IMR-90 (cell line): ENCODE measurements around the gene MNAT1. TPM values are rescaled to one million over a fixed set of nuclear protein-coding genes. Genes with fewer than 3 reads are reported as not detected.

Experiments
- ATAC-seq: fragments of 200-7000 bp; cut with Tn5 transposase; 2 replicates; pipeline ENCODE4 v1.9.1; 2020; ENCODE audit warnings: low read depth, mild to moderate bottlenecking, moderate library complexity
- BruUV-seq: library from RNA; stranded (reverse); fragments of 400-500 nt; replicated peaks from 2 replicates; lab custom pipeline; 2021; lab: Mats Ljungman, UMichigan
- CTCF ChIA-PET: fragments of 300-600 bp; formaldehyde crosslinking; extraction: SDS; loops from one replicate; lab custom pipeline; 2021; ENCODE audit warnings: antibody characterized with exemption; lab: Yijun Ruan, JAX
- POLR2A ChIA-PET: fragments of 300-600 bp; sonication (Branson Sonifier 250); formaldehyde crosslinking; loops from one replicate; lab custom pipeline; 2022; ENCODE audit warnings: antibody characterized with exemption; ENCODE audit not compliant: unreplicated experiment; lab: Charles Lee
- DNase-seq: peaks from one replicate; pipeline ENCODE4 v3.0.0; 2013
- H2AFZ ChIP-seq: replicated peaks from 2 replicates; pipeline ENCODE3; 2013; ENCODE audit warnings: low read length, mild to moderate bottlenecking; ENCODE audit not compliant: poor library complexity
- H2AK5ac ChIP-seq: 2 replicates; pipeline ENCODE4 v1.6.1; 2013; ENCODE audit warnings: low read depth, low read length, inconsistent platforms
- H2AK9ac ChIP-seq: replicated peaks from 2 replicates; pipeline ENCODE3; 2013; ENCODE audit warnings: mild to moderate bottlenecking, low read depth, low read length, moderate library complexity; ENCODE audit not compliant: poor library complexity
- H2BK120ac ChIP-seq: 2 replicates; pipeline ENCODE4 v1.6.1; 2013; ENCODE audit warnings: low read depth, low read length, inconsistent platforms
- H2BK15ac ChIP-seq: 3 replicates; pipeline ENCODE4 v1.6.1; 2013; ENCODE audit warnings: low read depth, low read length, inconsistent platforms
- H2BK20ac ChIP-seq: 2 replicates; pipeline ENCODE4 v1.6.1; 2013; ENCODE audit warnings: low read depth, mild to moderate bottlenecking, inconsistent platforms, low read length, moderate library complexity
- H2BK5ac ChIP-seq: 2 replicates; pipeline ENCODE4 v1.6.1; 2013; ENCODE audit warnings: mild to moderate bottlenecking, low read depth, low read length, inconsistent platforms; ENCODE audit not compliant: poor library complexity, severe bottlenecking
- H3K14ac ChIP-seq: replicated peaks from 2 replicates; pipeline ENCODE4 v1.6.1; 2013; ENCODE audit warnings: low read depth, low read length, inconsistent platforms
- H3K18ac ChIP-seq: 2 replicates; pipeline ENCODE4 v1.6.1; 2013; ENCODE audit warnings: low read depth, low read length, control low read depth
- H3K23ac ChIP-seq: 2 replicates; pipeline ENCODE4 v1.6.1; 2013; ENCODE audit warnings: low read depth, low read length, inconsistent platforms
- H3K27ac ChIP-seq: 2 replicates; pipeline ENCODE4 v1.5.1; 2013; ENCODE audit warnings: mild to moderate bottlenecking, control low read depth, low read length; ENCODE audit not compliant: insufficient read depth
- H3K27me3 ChIP-seq: 2 replicates; pipeline ENCODE4 v1.6.1; 2013; ENCODE audit warnings: low read length; ENCODE audit not compliant: control insufficient read depth, insufficient read depth
- H3K36me3 ChIP-seq: 2 replicates; pipeline ENCODE4 v1.6.1; 2013; ENCODE audit warnings: low read length, mixed read lengths; ENCODE audit not compliant: control insufficient read depth, insufficient read depth
- H3K4ac ChIP-seq: 2 replicates; pipeline ENCODE4 v1.6.1; 2013; ENCODE audit warnings: low read depth, low read length, inconsistent platforms
- H3K4me1 ChIP-seq: 2 replicates; pipeline ENCODE4 v1.6.1; 2013; ENCODE audit warnings: low read length, mixed read lengths; ENCODE audit not compliant: control insufficient read depth, insufficient read depth
- H3K4me2 ChIP-seq: 2 replicates; pipeline ENCODE4 v1.6.1; 2013; ENCODE audit warnings: low read depth, mild to moderate bottlenecking, control low read depth, low read length, moderate library complexity
- H3K4me3 ChIP-seq: 2 replicates; pipeline ENCODE4 v1.5.1; 2013; ENCODE audit warnings: low read depth, mild to moderate bottlenecking, control low read depth, low read length, moderate library complexity; ENCODE audit not compliant: insufficient read depth
- H3K56ac ChIP-seq: 2 replicates; pipeline ENCODE4 v1.6.1; 2013; ENCODE audit warnings: low read length, inconsistent platforms; ENCODE audit not compliant: insufficient read depth; ENCODE audit errors: extremely low read depth
- H3K79me1 ChIP-seq, 2 experiments: 2 replicates each; pipeline ENCODE4 v1.6.1; 2013; ENCODE audit warnings: low read length in 2 of 2, inconsistent platforms in 1 of 2, low read depth in 1 of 2
- H3K9ac ChIP-seq: 2 replicates; pipeline ENCODE4 v1.6.1; 2013; ENCODE audit warnings: low read depth, low read length, control low read depth
- H3K9me1 ChIP-seq: 2 replicates; pipeline ENCODE4 v1.6.1; 2013; ENCODE audit warnings: low read length, inconsistent platforms; ENCODE audit not compliant: insufficient read depth
- H3K9me3 ChIP-seq: 2 replicates; pipeline ENCODE4 v1.6.1; 2013; ENCODE audit warnings: low read length; ENCODE audit not compliant: control insufficient read depth, insufficient read depth
- H4K20me1 ChIP-seq: 2 replicates; pipeline ENCODE4 v1.6.1; 2013; ENCODE audit warnings: low read length, inconsistent platforms; ENCODE audit not compliant: insufficient read depth
- H4K5ac ChIP-seq: 2 replicates; pipeline ENCODE4 v1.6.1; 2013; ENCODE audit warnings: mild to moderate bottlenecking, low read depth, low read length, control low read depth
- H4K8ac ChIP-seq, 2 experiments: 2 replicates each; pipeline ENCODE4 v1.6.1; 2013; ENCODE audit warnings: low read depth in 2 of 2, low read length in 2 of 2, control low read depth in 1 of 2, inconsistent platforms in 1 of 2
- H4K91ac ChIP-seq: 2 replicates; pipeline ENCODE4 v1.6.1; 2013; ENCODE audit warnings: low read depth, low read length, inconsistent platforms; ENCODE audit not compliant: insufficient read depth
- BHLHE40 ChIP-seq: fragments of 150-350 bp; IDR thresholded peaks from 2 replicates; pipeline ENCODE4 v1.6.1; 2016; ENCODE audit warnings: mild to moderate bottlenecking, low read depth, low read length
- CHD1 ChIP-seq: IDR thresholded peaks from 2 replicates; pipeline ENCODE4 v1.6.1; 2012; ENCODE audit warnings: low read depth, low read length, improper control_type of control experiment
- FOS ChIP-seq: fragments of 150-350 bp; IDR thresholded peaks from 2 replicates; pipeline ENCODE4 v1.6.1; 2016; ENCODE audit warnings: low read depth, low read length
- MAFK ChIP-seq: IDR thresholded peaks from 2 replicates; pipeline ENCODE4 v1.6.1; 2012; ENCODE audit warnings: low read depth, low read length, improper control_type of control experiment
- MAZ ChIP-seq: IDR thresholded peaks from 2 replicates; pipeline ENCODE4 v1.6.1; 2012; ENCODE audit warnings: low read depth, mild to moderate bottlenecking, low read length, improper control_type of control experiment, moderate library complexity, borderline replicate concordance
- MXI1 ChIP-seq: IDR thresholded peaks from 2 replicates; pipeline ENCODE4 v1.6.1; 2012; ENCODE audit warnings: low read depth, mild to moderate bottlenecking, low read length, moderate library complexity, borderline replicate concordance
- NFE2L2 ChIP-seq: fragments of 150-350 bp; IDR thresholded peaks from 2 replicates; pipeline ENCODE4 v1.6.1; 2016; ENCODE audit warnings: low read depth, mild to moderate bottlenecking, low read length
- POLR2A ChIP-seq: IDR thresholded peaks from 2 replicates; pipeline ENCODE4 v1.6.1; 2012; ENCODE audit warnings: mild to moderate bottlenecking, low read depth, low read length
- RAD21 ChIP-seq: IDR thresholded peaks from 2 replicates; pipeline ENCODE4 v1.6.1; 2012; ENCODE audit warnings: low read length, improper control_type of control experiment
- RFX5 ChIP-seq: IDR thresholded peaks from 2 replicates; pipeline ENCODE4 v1.8.0; 2012; ENCODE audit warnings: low read depth, mild to moderate bottlenecking, low read length, moderate library complexity
- WGBS, 2 experiments: methylation state at CpG; one replicate each; pipeline versions ENCODE4 v1.1.5 to v1.1.7; 2013; ENCODE audit warnings: missing lambda C conversion rate in 2 of 2; ENCODE audit not compliant: insufficient read length in 1 of 2; ENCODE audit errors: extremely low coverage in 2 of 2; 5-methylcytosine and 5-hydroxymethylcytosine counted together
- dilution Hi-C: fragments of 300-500 bp; cut with HindIII; formaldehyde crosslinking; loops from one replicate; pipeline ENCODE4 v1.14.3; 2018; ENCODE audit warnings: low sequenced_read_pairs; ENCODE audit not compliant: unreplicated experiment
- in situ Hi-C: fragments of 300-500 bp; cut with MboI; formaldehyde crosslinking; loops from 3 replicates; pipeline ENCODE4 v1.14.3; 2019; ENCODE audit warnings: low sequenced_read_pairs, inconsistent platforms, mixed read lengths
- intact Hi-C: fragments of 100-400 bp; cut with micrococcal nuclease; formaldehyde crosslinking; loops from 2 replicates; pipeline ENCODE4 v1.10.0; 2022
- polyA plus RNA-seq, 3 experiments: library from polyadenylated mRNA; depleted of rRNA; stranded (reverse); fragments of >200 nt; gene quantifications; 2 replicates each; pipeline ENCODE4 v1.2.3, GENCODE V29; 2012; ENCODE audit warnings: low replicate concordance in 1 of 3
- total RNA-seq: library from RNA; depleted of rRNA; stranded (reverse); fragments of >200 nt; gene quantifications from 2 replicates; pipeline ENCODE4 v1.2.3, GENCODE V29; 2012
- TF ChIP-seq, protein P1 (sequence below): fragments of 150-350 bp; IDR thresholded peaks from 2 replicates; pipeline ENCODE4 v1.6.1; 2017; ENCODE audit warnings: mild to moderate bottlenecking, antibody characterized with exemption, low read length, low read depth
- TF ChIP-seq, protein P2 (sequence below): fragments of 150-350 bp; IDR thresholded peaks from 2 replicates; pipeline ENCODE4 v1.6.1; 2016; ENCODE audit warnings: low read depth, mild to moderate bottlenecking, low read length, moderate library complexity, borderline replicate concordance

MNAT1 gene
- total and polyA plus RNA-seq, 2 of the 4 experiments (the other 2 are of a cell fraction) = 48.2 to 53.0 TPM

DNA sequence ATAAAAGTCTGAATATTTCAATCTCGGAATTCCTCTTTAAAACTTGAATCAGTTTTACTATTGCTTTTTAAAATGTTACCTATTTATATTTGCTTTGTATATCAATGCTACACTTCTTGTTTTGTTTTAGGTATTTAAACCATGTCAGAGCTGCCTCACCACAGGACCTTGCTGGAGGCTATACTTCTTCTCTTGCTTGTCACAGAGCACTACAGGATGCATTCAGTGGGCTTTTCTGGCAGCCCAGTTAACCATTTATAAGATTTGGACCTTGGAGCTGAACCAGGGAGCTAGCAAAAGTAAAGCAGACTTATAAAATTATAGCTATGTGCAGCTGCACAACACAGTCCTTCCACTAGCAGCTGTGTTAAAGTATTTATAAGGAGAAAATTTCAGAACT, 233.5 kb downstream of the MNAT1 start:
- peaks cover 3 to 17% of the 10 kb centered on the region in 2 experiments; a peak in 3 of 4 replicates for H3K79me1 ChIP-seq
- no peak overlapping the region for H3K18ac ChIP-seq
- peaks cover 10% of the 10 kb centered on the region for H3K4me1 ChIP-seq
- no peaks in the 10 kb centered on the region; the same call in 1 of the 2 replicates for H4K20me1 ChIP-seq
- H2AK5ac ChIP-seq = no peak overlapping the region
- no CpG with 5 or more reads among the region's 1 CpG for WGBS, 2 experiments
- intact Hi-C loops = no loop called here
- H3K9me3 ChIP-seq = no peaks in the 10 kb centered on the region
- no peaks in the 10 kb centered on the region for H3K9me1 ChIP-seq
- no peak overlapping the region for H2BK20ac ChIP-seq
- no peak overlapping the region for H3K14ac ChIP-seq
- H4K91ac ChIP-seq = no peak overlapping the region
- no peak for ATAC-seq
- no peak overlapping the region for H3K56ac ChIP-seq
- H2AFZ ChIP-seq = no peak overlapping the region
- no peak overlapping the region for H3K23ac ChIP-seq
- no peak overlapping the region for H2AK9ac ChIP-seq
- H3K27ac ChIP-seq = no peak overlapping the region
- no peak overlapping the region for H3K4ac ChIP-seq
- no peak overlapping the region for H2BK15ac ChIP-seq
- no peak overlapping the region for H2BK120ac ChIP-seq
- no peak overlapping the region for H2BK5ac ChIP-seq
- no peaks in the 10 kb centered on the region for H3K27me3 ChIP-seq
- no peak overlapping the region for H4K8ac ChIP-seq
- ChIA-PET CTCF (interaction anchor here (0.9 to 1.6 kb wide), 2 partner anchors 11 to 14 kb away, joined by 3 to 4 read pairs; no protein-coding TSS in a partner anchor), POLR2A (no interaction called here)
- H3K36me3 ChIP-seq = no peaks in the 10 kb centered on the region
- in situ Hi-C loops = no loop called here
- BruUV-seq = no TSS peak
- no peak overlapping the region for H3K4me3 ChIP-seq
- no peak for DNase-seq
- dilution Hi-C loops = no loop called here
- TF ChIP-seq POLR2A (no peak), RAD21 (no peak), MXI1 (no peak), RFX5 (no peak), MAZ (no peak), FOS (no peak), BHLHE40 (no peak), MAFK (no peak), CHD1 (no peak), NFE2L2 (no peak)
- TF ChIP-seq, protein P1, sequence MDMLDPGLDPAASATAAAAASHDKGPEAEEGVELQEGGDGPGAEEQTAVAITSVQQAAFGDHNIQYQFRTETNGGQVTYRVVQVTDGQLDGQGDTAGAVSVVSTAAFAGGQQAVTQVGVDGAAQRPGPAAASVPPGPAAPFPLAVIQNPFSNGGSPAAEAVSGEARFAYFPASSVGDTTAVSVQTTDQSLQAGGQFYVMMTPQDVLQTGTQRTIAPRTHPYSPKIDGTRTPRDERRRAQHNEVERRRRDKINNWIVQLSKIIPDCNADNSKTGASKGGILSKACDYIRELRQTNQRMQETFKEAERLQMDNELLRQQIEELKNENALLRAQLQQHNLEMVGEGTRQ = no peak
- TF ChIP-seq, protein P2, sequence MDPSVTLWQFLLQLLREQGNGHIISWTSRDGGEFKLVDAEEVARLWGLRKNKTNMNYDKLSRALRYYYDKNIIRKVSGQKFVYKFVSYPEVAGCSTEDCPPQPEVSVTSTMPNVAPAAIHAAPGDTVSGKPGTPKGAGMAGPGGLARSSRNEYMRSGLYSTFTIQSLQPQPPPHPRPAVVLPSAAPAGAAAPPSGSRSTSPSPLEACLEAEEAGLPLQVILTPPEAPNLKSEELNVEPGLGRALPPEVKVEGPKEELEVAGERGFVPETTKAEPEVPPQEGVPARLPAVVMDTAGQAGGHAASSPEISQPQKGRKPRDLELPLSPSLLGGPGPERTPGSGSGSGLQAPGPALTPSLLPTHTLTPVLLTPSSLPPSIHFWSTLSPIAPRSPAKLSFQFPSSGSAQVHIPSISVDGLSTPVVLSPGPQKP = no peak
- H4K5ac ChIP-seq = no peak overlapping the region
- no peak overlapping the region for H3K9ac ChIP-seq
- H3K4me2 ChIP-seq = no peak overlapping the region
